Activated effector memory CD4-positive, alpha-beta T cell treated with Interleukin-2 at 50 U/mL for 16 hours (primary cell): Measurements from ENCODE around the gene MORN4.
A peak's percentile ranks its signal among the peaks of the same experiment; 100 is the strongest.
"Not testable (repeated sequence)": the region's sequence is repeated elsewhere in the genome, so short reads cannot be mapped to it uniquely, and the experiment has no call there.

Source experiments
- DNase-seq: peaks from one replicate; pipeline ENCODE4 v3.0.0-alpha.2; 2020

The MORN4 gene

GRCh38 chr10:97640868-97641811, 7.8 kb upstream of the MORN4 start:
- no peak for DNase-seq

DNA sequence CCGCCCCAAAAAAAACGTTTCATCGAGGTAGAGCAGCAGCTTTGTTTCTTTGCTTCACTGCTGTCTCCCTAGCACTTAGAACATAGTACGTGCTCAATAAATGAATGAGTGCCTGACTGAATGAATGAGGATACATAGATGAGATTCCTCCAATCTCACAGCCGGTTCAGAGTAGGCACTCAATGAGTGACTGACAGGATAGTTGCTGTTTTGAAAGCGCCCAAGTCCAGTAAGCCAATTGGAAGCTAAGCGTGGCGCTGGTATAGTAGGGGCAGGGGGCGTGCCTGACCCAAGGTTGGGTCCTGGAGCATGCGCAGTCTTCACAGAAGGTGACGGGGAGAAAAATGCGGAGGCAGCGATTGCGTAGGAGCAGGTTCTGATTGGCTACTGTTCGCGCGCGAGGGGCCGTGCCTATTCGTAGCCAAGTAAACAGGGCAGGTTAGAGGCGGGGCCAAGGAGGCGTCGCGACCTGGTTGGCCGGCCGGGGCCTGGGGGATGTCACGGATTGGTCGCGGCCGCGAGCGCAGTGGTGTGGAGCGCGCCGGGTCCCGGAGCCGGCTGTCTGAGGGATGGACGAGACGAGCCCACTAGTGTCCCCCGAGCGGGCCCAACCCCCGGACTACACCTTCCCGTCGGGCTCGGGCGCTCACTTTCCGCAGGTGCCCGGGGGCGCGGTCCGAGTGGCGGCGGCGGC, 7.0 kb upstream of the MORN4 start, which contains the start of gene PI4K2A:
PI4K2A (plus strand) TSS at position 498 of the 694 bp plus-strand sequence; CDS start at position 570, 72 bp downstream.
- peak; percentile 97 for DNase-seq

GRCh38 chr10:97639090-97639489, 5.8 kb upstream of the MORN4 start:
- DNase-seq: not testable (repeated sequence)

DNA sequence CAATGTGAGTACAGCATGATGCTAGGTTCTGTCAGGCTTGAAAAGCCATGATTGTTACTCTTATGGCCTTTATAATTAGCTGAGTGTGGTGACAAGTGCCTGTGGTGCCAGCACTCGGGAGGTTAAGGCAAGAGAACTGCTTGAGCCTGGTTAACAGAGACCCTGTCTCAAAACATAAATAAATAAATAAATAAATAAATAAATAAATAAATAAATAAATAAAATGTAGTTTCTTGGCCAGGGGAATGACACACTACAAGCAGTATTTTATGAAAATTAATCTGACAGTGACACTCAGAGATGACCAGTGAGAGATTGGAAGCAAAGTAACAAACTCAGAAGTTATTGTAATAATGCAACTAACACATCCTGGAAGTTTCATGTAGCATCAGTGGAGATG, 2.3 kb upstream of the MORN4 start:
- DNase-seq: no peak

GRCh38 chr10:97633921-97634320, 621 bp upstream of the MORN4 start:
- DNase-seq: no peak

DNA sequence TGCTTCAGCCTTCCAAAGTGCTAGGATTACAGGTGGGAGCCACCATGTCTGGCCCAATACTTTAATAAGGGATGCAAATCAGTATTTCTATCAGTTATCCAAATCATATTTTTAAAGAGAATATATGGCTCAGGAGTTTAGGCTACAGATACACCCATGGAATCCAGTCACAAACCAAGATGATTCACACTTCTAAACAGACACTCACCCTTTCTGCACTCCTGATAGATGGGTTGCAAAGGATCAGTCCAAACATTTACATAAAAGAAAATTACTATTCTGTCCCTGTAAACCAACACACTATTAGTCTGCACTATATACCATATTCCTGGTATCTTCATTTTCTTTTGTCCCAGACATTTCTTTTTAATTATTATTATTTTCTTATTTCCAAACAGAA, 2.2 kb downstream of the MORN4 start:
- no peak for DNase-seq

GRCh38 chr10:97629289-97629688, 4.0 kb downstream of the MORN4 start:
- no peak for DNase-seq

- DNase-seq: no peak
Measured at GRCh38 chr10:97628228-97628627, 5.1 kb downstream of the MORN4 start.

DNA sequence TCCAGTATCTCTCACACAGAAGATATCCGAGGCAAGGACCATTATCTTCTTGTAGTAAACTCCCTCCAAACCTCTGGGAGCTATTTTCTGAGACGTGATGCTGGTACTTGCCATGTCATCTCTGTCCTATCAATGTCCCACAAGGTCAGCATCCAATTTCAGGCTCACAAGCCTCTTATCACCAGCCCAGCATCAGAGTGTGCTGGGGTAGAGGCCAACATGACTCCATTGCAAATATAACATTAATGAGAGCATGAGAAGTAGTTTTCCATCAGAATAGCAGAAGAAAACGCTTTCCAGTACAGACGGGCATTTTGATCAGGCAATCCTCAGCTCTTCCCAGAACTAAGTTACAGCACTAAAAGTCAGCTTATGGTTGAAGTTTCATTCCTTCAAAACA, 5.6 kb downstream of the MORN4 start:
- no peak for DNase-seq

GRCh38 chr10:97623277-97623676, 10.0 kb downstream of the MORN4 start:
- DNase-seq: no peak

- DNase-seq: no peak
Measured at GRCh38 chr10:97618733-97619132, 14.6 kb downstream of the MORN4 start.

GRCh38 chr10:97618285-97618684, 15.0 kb downstream of the MORN4 start:
- no peak for DNase-seq

- no peak for DNase-seq
Measured at GRCh38 chr10:97612386-97612785, 20.9 kb downstream of the MORN4 start.

DNA sequence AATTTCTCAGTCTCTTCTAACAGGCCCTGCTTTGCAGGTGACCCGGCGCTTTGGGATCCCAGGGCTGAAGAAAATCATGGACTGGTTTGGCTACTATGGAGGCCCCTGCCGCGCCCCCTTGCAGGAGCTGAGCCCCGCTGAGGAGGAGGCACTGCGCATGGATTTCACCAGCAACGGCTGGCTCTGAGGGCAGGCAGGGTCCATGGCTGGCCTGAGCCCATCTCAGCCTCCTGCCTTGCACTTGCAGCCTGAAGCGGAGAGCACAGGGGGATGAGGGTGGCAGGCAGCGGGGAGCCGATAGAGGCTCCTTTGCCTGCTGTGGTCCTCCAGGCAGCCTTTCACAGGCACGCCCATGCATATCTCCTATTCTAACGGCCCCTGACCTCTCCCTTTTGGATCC, 21.8 kb downstream of the MORN4 start:
- DNase-seq: no peak

DNA sequence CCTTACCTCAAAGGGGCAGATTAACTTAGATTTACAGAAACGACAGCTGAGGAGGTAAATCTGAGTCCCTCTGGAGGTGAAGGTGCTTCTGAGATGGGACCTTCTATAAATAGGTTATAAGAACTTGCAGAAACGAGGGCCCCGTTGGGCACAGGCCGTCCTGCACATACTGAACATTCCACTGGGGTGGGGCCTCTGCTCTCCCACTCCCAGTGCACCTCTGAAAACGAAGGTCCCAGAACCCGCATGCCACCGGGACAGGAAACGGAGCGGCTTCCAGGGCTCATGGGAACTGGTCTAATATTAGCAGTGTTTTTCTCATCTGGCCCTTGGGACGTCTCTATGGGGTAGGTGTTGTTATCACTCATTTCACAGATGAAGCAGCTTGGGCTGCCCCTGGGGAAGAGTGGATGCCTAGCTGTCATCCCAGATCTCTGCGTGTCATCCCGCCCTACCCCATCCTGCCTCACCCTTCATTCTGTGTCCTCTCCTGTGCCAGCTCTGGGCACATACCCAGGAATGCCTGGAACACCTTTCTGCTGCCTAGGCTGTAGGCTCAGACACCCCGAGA, 24.2 kb downstream of the MORN4 start:
- no peak for DNase-seq

DNA sequence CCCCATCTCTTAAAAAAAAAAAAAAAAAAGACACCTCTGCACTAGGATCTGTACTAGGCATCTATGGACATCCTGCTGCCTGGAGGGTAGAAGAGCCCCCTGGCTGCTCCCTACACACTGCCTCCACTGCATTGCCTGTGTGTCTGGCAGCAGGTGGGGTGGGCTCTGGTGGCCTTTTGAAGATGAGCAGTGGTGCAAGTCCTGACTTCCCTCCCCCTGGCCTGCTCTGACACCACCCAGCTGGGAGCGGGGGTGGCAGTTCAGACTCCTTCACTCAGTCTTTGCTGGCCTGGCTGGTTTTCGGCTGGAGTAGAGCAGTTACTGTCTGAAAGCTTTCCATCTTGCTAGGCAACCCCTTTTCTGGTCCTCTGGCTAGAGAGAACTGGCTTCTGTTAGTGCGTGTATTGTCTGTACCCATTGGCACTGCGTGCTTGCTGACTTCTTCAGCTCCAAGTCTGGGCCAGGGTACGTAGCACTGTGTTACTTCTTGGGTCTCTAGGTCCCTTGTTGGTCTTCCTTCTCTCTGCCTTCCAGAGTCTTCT, 26.1 kb downstream of the MORN4 start:
- no peak for DNase-seq

GRCh38 chr10:97601268-97602215, 31.8 kb downstream of the MORN4 start:
- no peak for DNase-seq

GRCh38 chr10:97600616-97601015, 32.7 kb downstream of the MORN4 start:
- DNase-seq: no peak

- no peak for DNase-seq
Measured at GRCh38 chr10:97599272-97599619, 34.1 kb downstream of the MORN4 start.

- no peak for DNase-seq
Measured at GRCh38 chr10:97598407-97599271, 34.7 kb downstream of the MORN4 start.

GRCh38 chr10:97597778-97598177, 35.5 kb downstream of the MORN4 start:
- no peak for DNase-seq
